Subcutaneous adipose tissue (tissue), 4 donors: Measurements from ENCODE around the gene SYCP2. TPM values are rescaled to one million over a fixed set of nuclear protein-coding genes. Genes with fewer than 3 reads are reported as not detected.

ENCODE experiments used
- total RNA-seq, 4 donors: library from RNA; depleted of rRNA; stranded (reverse); fragments of >200 nt; gene quantifications; one replicate each; pipeline ENCODE4 v1.1.0, GENCODE V29; 2016
- TF ChIP-seq, protein P1 (sequence below): fragments of 450-650 bp; IDR thresholded peaks from one replicate; pipeline ENCODE4 v1.5.1; 2016; ENCODE audit warnings: low read depth, mild to moderate bottlenecking, control low read depth, antibody characterized with exemption, moderate library complexity

Gene SYCP2
- total RNA-seq, 4 donors from 2014 or later: 3.1 to 7.8 (median 3.8) TPM

- TF ChIP-seq, protein P1, sequence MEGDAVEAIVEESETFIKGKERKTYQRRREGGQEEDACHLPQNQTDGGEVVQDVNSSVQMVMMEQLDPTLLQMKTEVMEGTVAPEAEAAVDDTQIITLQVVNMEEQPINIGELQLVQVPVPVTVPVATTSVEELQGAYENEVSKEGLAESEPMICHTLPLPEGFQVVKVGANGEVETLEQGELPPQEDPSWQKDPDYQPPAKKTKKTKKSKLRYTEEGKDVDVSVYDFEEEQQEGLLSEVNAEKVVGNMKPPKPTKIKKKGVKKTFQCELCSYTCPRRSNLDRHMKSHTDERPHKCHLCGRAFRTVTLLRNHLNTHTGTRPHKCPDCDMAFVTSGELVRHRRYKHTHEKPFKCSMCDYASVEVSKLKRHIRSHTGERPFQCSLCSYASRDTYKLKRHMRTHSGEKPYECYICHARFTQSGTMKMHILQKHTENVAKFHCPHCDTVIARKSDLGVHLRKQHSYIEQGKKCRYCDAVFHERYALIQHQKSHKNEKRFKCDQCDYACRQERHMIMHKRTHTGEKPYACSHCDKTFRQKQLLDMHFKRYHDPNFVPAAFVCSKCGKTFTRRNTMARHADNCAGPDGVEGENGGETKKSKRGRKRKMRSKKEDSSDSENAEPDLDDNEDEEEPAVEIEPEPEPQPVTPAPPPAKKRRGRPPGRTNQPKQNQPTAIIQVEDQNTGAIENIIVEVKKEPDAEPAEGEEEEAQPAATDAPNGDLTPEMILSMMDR: no peak
Measured at GRCh38 chr20:59902470-59902869, 31.0 kb downstream of the SYCP2 start.

DNA sequence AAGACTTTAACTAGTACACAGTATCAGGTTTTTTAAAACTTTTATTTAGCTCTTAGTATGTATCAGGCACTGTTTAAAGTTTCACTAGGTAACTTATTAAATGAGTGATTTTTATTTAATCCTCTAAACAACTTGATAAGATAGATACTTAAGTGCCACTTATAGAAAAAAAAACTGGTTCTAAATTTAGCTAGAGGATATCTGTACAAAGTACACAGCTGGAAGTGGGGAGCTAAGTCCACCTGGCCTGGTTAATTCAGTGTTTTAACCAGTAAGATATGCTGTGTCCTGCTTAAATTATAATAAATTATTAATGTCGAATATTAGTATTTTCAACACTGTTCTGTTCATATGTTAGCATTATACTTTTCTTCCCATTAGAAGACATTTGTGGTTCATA, 37.5 kb downstream of the SYCP2 start:
- TF ChIP-seq, protein P1: no peak

- TF ChIP-seq, protein P1: no peak
Measured at GRCh38 chr20:59891581-59891980, 41.9 kb downstream of the SYCP2 start.

DNA sequence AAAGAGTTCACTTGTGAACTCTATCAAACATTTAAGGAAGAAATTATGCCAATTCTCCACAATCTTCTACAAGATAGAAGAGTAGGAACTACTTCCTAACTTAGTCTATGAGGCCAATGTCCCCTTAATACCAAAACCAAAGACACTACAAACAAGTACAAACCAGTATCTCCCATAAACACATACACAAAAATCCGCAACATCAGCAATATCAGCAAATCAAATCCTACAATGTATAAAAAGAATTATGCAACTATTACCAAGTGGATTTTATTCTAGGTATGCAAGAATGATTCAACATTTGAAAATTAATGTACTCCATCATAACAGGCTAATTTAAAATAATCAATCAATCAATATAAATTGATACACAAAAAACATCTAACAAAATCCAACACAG, 45.4 kb downstream of the SYCP2 start:
- TF ChIP-seq, protein P1: no peak

DNA sequence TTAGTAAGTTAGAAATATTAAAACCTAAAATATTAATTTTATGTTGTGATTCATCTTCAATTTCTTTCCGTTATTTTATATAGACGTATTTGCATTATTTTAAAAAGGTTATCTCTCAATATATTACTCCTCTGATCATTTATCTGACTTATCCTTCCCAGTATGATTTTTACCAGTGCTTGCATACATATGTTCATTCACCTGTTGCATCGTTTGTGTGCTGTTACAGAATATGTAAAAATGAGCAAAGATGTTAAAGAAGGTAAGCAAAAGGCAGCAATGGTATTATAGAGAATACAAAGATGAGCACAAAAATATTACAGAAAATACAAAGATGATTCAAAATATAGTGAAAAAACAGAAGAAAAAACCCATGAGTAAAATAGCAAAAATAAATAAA, 48.9 kb downstream of the SYCP2 start:
- TF ChIP-seq, protein P1: no peak

- TF ChIP-seq, protein P1: no peak
Measured at GRCh38 chr20:59880198-59880597, 53.2 kb downstream of the SYCP2 start.

- TF ChIP-seq, protein P1: no peak
Measured at GRCh38 chr20:59873409-59873808, 60.0 kb downstream of the SYCP2 start.
